HepG2 (cell line): ENCODE data around the gene GNAI2. TPM values are rescaled to one million over a fixed set of nuclear protein-coding genes. Genes with fewer than 3 reads are reported as not detected.

Experiments
- ATF2 ChIP-seq: sonication (generic); formaldehyde crosslinking; IDR thresholded peaks from 2 replicates; pipeline ENCODE4 v1.4.0; 2020; ENCODE audit warnings: missing genetic modification reagents
- ATF5 ChIP-seq: sonication (generic); formaldehyde crosslinking; IDR thresholded peaks from 2 replicates; pipeline ENCODE4 v1.4.0; 2020; ENCODE audit warnings: mild to moderate bottlenecking, low read depth, missing genetic modification reagents
- DMAP1 ChIP-seq: IDR thresholded peaks from 2 replicates; pipeline ENCODE4 v1.6.1; 2016
- GATAD2A ChIP-seq: IDR thresholded peaks from 2 replicates; pipeline ENCODE4 v1.6.1; 2016
- HMGXB4 ChIP-seq, 2 experiments: sonication (generic) in 1 of 2; formaldehyde crosslinking in 1 of 2; IDR thresholded peaks; 2 replicates each; pipeline versions ENCODE4 v1.4.0 to v1.6.1; 2018 to 2020; ENCODE audit warnings: missing genetic modification reagents in 2 of 2, borderline replicate concordance in 1 of 2, low read depth in 1 of 2, mild to moderate bottlenecking in 1 of 2, missing biosample characterization in 1 of 2
- JUND ChIP-seq: sonication (generic); formaldehyde crosslinking; IDR thresholded peaks from 2 replicates; pipeline ENCODE4 v1.8.0; 2022; ENCODE audit warnings: mild to moderate bottlenecking, missing genetic modification reagents
- KIAA2018 ChIP-seq: sonication (generic); formaldehyde crosslinking; IDR thresholded peaks from 2 replicates; pipeline ENCODE4 v1.5.0; 2020; ENCODE audit warnings: mild to moderate bottlenecking, missing genetic modification reagents, borderline replicate concordance
- LBX2 ChIP-seq: sonication (generic); formaldehyde crosslinking; IDR thresholded peaks from 2 replicates; pipeline ENCODE4 v1.5.0; 2020; ENCODE audit warnings: missing genetic modification reagents, mild to moderate bottlenecking, borderline replicate concordance
- NFYB ChIP-seq: sonication (generic); formaldehyde crosslinking; IDR thresholded peaks from 2 replicates; pipeline ENCODE4 v1.4.0; 2020; ENCODE audit warnings: missing genetic modification reagents
- TAF15 ChIP-seq: fragments of 200-400 bp; formaldehyde crosslinking; IDR thresholded peaks from one replicate; pipeline ENCODE4 v1.6.1; 2018; ENCODE audit warnings: mild to moderate bottlenecking, low read depth, low read length; ENCODE audit not compliant: poor library complexity, severe bottlenecking
- ZNF235 ChIP-seq: sonication (generic); formaldehyde crosslinking; IDR thresholded peaks from 2 replicates; pipeline ENCODE4 v1.8.1; 2023; ENCODE audit warnings: mild to moderate bottlenecking, missing genetic modification reagents, borderline replicate concordance
- ZNF614 ChIP-seq: IDR thresholded peaks from 2 replicates; pipeline ENCODE4 v1.6.1; 2018; ENCODE audit warnings: missing biosample characterization, missing genetic modification reagents, inconsistent platforms, borderline replicate concordance
- polyA plus RNA-seq, 8 experiments: library from polyadenylated mRNA; depleted of rRNA in 3 of 8; stranded (reverse) in 7 of 8; unstranded in 1 of 8; fragments of >200 nt; fragmentation: Illumina TruSeq in 4 of 8; extraction: Trizol in 4 of 8; gene quantifications; 2 replicates each; pipeline versions ENCODE4 v1.2.1 to v1.2.3, GENCODE V29; 2011 to 2016; ENCODE audit warnings: low read depth in 4 of 8, missing spikeins in 1 of 8, mixed read lengths in 1 of 8; ENCODE audit not compliant: insufficient read depth in 1 of 8
- total RNA-seq, 5 experiments: library from RNA; depleted of rRNA; stranded (reverse); fragments of >200 nt; fragmentation: Illumina TruSeq; extraction: Trizol; gene quantifications; 2 replicates each; pipeline ENCODE4 v1.2.3, GENCODE V29; 2016; ENCODE audit warnings: low read depth in 1 of 5
- TF ChIP-seq, protein P1 (sequence below): sonication (generic); formaldehyde crosslinking; IDR thresholded peaks from 2 replicates; pipeline ENCODE4 v1.4.0; 2020; ENCODE audit warnings: missing genetic modification reagents

Gene GNAI2
- total and polyA plus RNA-seq, 2 of the 13 experiments (the other 11 are each of a cell fraction or from before 2014, with no cell fraction given), result 51.1 to 66.2 TPM

DNA sequence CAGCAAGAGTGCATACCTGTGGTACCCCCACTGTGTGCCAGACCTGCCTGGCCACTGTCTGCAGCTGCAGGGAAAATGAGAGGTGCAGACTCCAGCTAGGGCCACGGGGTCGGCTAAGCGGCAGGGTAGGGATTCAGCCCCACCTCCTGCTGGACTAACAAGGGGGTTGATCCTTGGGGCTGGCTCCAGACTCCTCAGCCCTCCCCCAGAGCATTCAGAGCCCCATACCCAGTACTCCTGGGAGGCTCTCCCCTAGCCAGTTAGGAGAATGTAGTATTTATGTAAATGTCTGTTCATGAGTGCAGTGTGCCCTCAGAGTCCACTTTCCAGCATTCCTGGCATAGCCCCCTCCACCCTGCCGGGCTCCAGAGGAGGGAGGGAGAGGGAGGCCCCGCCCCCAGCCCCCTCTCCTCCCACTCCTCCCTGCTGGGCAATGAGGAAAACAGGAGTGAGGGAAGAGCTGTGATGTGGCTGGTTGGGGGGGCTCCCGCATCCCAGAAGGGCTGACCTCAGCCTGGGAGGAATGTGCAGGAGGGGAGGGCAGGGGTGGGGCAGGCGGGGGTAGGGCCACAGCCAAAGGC is 28.5 kb downstream of the GNAI2 start (continued):
- TF ChIP-seq HMGXB4 (CRISPR knock-in tag; IDR thresholded peaks at IDR 0.05; ENCODE audit: borderline replicate concordance in 1 of 2, low read depth in 1 of 2), result 0 out of 4 replicates have a peak, but pooled peaks of 1 of the 2 experiments have one; percentile 42
- TF ChIP-seq GATAD2A (CRISPR knock-in tag), result peak; percentile 62
- no peak for TF ChIP-seq TAF15
- no peak for TF ChIP-seq LBX2
- TF ChIP-seq, protein P1, sequence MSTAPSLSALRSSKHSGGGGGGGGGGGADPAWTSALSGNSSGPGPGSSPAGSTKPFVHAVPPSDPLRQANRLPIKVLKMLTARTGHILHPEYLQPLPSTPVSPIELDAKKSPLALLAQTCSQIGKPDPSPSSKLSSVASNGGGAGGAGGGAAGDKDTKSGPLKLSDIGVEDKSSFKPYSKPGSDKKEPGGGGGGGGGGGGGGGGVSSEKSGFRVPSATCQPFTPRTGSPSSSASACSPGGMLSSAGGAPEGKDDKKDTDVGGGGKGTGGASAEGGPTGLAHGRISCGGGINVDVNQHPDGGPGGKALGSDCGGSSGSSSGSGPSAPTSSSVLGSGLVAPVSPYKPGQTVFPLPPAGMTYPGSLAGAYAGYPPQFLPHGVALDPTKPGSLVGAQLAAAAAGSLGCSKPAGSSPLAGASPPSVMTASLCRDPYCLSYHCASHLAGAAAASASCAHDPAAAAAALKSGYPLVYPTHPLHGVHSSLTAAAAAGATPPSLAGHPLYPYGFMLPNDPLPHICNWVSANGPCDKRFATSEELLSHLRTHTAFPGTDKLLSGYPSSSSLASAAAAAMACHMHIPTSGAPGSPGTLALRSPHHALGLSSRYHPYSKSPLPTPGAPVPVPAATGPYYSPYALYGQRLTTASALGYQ (CRISPR knock-in tag), result peak; percentile 51; the same call in 1 of the 2 replicates
- TF ChIP-seq NFYB (CRISPR knock-in tag), result no peak
- peak; percentile 51; the same call in 1 of the 2 replicates for TF ChIP-seq DMAP1
- peak; percentile 89 for TF ChIP-seq ZNF614 (CRISPR knock-in tag)
- peak; percentile 83 for TF ChIP-seq JUND
- TF ChIP-seq KIAA2018, result no peak
- TF ChIP-seq ATF2 (CRISPR knock-in tag), result peak; percentile 89
- no peak for TF ChIP-seq ATF5 (CRISPR knock-in tag)
- 0 out of 2 replicates have a peak, but pooled peaks have one; percentile 35 for TF ChIP-seq ZNF235 (CRISPR knock-in tag)
